Stimulated activated naive B cell treated with anti-CD40 and anti-IgM and Interleukin-4, amounts not matched to agents 10 μg/mL and 1 μg/mL and 100 μg/mL, for 72 hours (primary cell): ENCODE results near the gene UBC.
"Not testable (repeated sequence)": the region's sequence is repeated elsewhere in the genome, so short reads cannot be mapped to it uniquely, and the experiment has no call there.

Experiments used
- ATAC-seq, 2 donors: fragments of 150-1000 bp; cut with Tn5 transposase; replicated peaks; 2 replicates each; pipeline ENCODE4 v1.10.0; 2021; ENCODE audit warnings: moderate library complexity in 1 of 2
- DNase-seq: peaks from one replicate; pipeline ENCODE4 v3.0.0; 2021
- H3K27ac Mint-ChIP-seq: one replicate; pipeline ENCODE4 v1.8.0; 2022; ENCODE audit warnings: mild to moderate bottlenecking, mixed read lengths
- H3K27me3 Mint-ChIP-seq, 2 donors: one replicate each; pipeline ENCODE4 v1.8.0; 2022; ENCODE audit warnings: mixed read lengths in 2 of 2
- H3K36me3 Mint-ChIP-seq, 2 donors: one replicate each; pipeline ENCODE4 v1.8.0; 2022; ENCODE audit warnings: mixed read lengths in 2 of 2, mild to moderate bottlenecking in 1 of 2
- H3K4me1 Mint-ChIP-seq, 2 donors: one replicate each; pipeline ENCODE4 v1.8.0; 2022; ENCODE audit warnings: mixed read lengths in 2 of 2, mild to moderate bottlenecking in 1 of 2
- H3K4me3 Mint-ChIP-seq, 2 donors: one replicate each; pipeline ENCODE4 v1.8.0; 2022; ENCODE audit warnings: mild to moderate bottlenecking in 2 of 2, mixed read lengths in 2 of 2, moderate library complexity in 1 of 2
- H3K9me3 Mint-ChIP-seq, 2 donors: one replicate each; pipeline ENCODE4 v1.8.0; 2022; ENCODE audit warnings: mixed read lengths in 2 of 2, mild to moderate bottlenecking in 1 of 2

The UBC gene

DNA sequence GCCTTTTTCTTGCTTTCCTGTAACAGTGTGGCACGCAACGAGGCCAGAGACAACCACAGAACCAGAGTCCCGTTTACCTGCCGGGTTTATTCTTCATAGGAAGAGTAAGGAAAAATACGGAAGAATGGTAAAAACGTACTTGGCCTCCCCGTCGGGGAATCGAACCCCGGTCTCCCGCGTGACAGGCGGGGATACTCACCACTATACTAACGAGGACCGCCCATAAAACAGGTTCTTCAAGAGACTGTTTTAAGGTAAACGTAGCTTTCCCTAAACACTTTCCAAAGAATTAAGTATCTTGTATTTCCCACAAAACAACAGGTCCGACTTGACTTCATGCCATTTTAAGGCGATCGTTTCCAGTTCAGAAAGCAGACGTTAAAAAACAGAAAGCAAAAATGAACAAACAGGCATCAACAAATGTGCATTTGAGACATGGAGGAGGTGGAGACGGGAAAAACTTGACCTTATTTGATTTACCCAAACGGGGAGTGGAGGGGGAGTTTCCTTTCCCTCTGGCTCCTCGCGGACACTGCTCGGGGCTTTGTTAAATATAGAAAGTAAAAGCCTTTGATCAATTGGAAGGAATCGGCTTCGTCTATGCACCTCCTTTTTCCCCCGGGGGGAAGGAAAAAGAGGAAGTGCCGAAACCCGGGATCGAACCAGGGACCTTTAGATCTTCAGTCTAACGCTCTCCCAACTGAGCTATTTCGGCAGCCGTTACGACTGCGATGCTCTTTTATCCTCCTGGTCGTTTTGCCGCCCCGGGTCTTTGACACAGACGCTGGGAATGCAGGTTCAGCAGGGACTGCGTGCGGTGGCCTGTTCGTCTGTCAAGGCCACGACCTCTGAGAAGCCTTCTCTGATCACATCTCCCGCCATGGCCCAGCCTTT, 13.0 kb upstream of the UBC start:
- Mint-ChIP-seq H3K36me3 (peaks cover 8 to 12% of the 10 kb centered on the region in 2 donors), H3K27me3 (peaks cover 9 to 14% of the 10 kb centered on the region in 2 donors), H3K4me1 (peaks cover 28 to 41% of the 10 kb centered on the region in 2 donors), H3K4me3 (peak overlapping the region; percentile 87 to 90), H3K27ac (peak overlapping the region; percentile 99), H3K9me3 (peaks cover 0 to 5% of the 10 kb centered on the region in 2 donors)
- peak; percentile 85 to 92 for ATAC-seq
- DNase-seq: peak; percentile 85

DNA sequence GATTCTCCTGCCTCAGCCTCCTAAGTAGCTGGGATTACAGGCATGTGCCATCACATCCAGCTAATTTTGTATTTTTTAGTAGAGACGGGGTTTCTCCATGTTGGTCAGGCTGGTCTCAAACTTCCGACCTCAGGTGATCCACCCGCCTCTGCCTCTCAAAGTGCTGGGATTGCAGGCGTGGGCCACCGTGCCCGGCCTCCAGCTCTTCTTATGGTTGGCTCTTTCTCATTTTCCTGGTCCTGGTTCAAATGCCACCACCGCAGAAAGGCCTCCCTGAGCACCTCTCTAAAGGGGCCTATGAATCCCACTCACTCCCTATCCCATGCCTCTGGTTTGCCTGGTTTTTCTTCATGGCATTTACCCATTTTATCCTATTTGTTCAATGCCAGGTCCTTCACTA, 11.3 kb upstream of the UBC start:
- DNase-seq, H3K27ac Mint-ChIP-seq, H3K9me3 Mint-ChIP-seq, ATAC-seq: not testable (repeated sequence)
- H3K4me1 Mint-ChIP-seq: peaks cover 42 to 57% of the 10 kb centered on the region in 2 donors
- peaks cover 12 to 13% of the 10 kb centered on the region in 2 donors for H3K27me3 Mint-ChIP-seq
- peak overlapping the region in 1 of 2 donors; percentile 37 for H3K4me3 Mint-ChIP-seq
- peaks cover 11 to 20% of the 10 kb centered on the region in 2 donors for H3K36me3 Mint-ChIP-seq

GRCh38 chr12:124925117-124925516, 10.7 kb upstream of the UBC start:
- DNase-seq (no peak), ATAC-seq (no peak)
- no peak overlapping the region for H3K4me3 Mint-ChIP-seq
- H3K4me1 Mint-ChIP-seq: peaks cover 46 to 64% of the 10 kb centered on the region in 2 donors
- H3K36me3 Mint-ChIP-seq: peaks cover 11 to 20% of the 10 kb centered on the region in 2 donors
- peaks cover 0 to 5% of the 10 kb centered on the region in 2 donors for H3K9me3 Mint-ChIP-seq
- peaks cover 10 to 13% of the 10 kb centered on the region in 2 donors for H3K27me3 Mint-ChIP-seq
- H3K27ac Mint-ChIP-seq: peak overlapping the region; percentile 37

DNA sequence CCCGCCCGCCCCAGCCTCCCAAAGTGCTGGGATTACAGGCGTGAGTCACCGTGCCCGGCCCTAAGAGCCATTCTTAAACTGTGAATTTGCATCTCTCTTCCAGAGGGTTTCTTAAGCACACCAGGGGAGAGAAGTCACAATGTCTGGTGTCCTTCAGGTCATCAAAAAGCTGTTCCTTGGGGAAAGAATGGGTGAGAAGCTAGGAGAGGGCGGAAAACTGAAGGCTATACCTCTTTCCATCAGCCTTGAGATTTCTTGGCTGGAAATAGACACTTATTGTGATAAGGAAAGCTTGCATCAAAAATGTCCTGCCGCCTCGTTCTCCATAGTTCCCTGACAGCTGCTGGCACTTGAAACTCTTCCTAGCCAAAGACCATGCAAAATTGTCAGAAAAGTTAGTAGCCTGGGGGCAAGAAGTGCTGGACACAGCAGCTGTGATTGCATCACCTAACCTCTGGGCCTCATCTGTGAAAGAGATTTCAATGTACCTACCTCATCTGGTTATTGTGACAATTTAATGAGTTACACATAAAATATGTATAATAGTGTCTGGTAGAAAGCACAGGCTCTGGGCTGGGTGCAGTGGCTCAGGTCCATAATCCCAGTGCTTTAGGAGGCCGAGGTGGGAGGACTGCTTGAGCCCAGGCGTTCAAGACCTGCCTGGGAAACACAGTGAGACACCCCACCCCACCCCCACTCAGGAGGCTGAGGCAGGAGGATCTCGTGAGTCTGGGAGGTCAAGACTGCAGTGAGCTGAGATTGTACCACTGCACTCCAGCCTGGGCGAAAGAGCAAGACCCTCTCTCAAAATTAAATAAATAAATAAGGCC, 9.7 kb upstream of the UBC start:
- Mint-ChIP-seq H3K9me3 (peaks cover 0 to 5% of the 10 kb centered on the region in 2 donors), H3K36me3 (peaks cover 11 to 20% of the 10 kb centered on the region in 2 donors), H3K27ac (peak overlapping the region; percentile 20), H3K4me3 (no peak overlapping the region), H3K4me1 (peaks cover 54 to 71% of the 10 kb centered on the region in 2 donors), H3K27me3 (peaks cover 10 to 13% of the 10 kb centered on the region in 2 donors)
- ATAC-seq (no peak), DNase-seq (no peak)

- Mint-ChIP-seq H3K27ac (peak overlapping the region; percentile 100), H3K4me1 (peaks cover 49 to 72% of the 10 kb centered on the region in 2 donors), H3K36me3 (peaks cover 3 to 8% of the 10 kb centered on the region in 2 donors), H3K9me3 (no peaks in the 10 kb centered on the region), H3K27me3 (peaks cover 0 to 5% of the 10 kb centered on the region in 2 donors), H3K4me3 (peak overlapping the region; percentile 78 to 83)
- DNase-seq (peak; percentile 92), ATAC-seq (peak; percentile 71)
Measured at GRCh38 chr12:124921200-124922031, 7.0 kb upstream of the UBC start.

DNA sequence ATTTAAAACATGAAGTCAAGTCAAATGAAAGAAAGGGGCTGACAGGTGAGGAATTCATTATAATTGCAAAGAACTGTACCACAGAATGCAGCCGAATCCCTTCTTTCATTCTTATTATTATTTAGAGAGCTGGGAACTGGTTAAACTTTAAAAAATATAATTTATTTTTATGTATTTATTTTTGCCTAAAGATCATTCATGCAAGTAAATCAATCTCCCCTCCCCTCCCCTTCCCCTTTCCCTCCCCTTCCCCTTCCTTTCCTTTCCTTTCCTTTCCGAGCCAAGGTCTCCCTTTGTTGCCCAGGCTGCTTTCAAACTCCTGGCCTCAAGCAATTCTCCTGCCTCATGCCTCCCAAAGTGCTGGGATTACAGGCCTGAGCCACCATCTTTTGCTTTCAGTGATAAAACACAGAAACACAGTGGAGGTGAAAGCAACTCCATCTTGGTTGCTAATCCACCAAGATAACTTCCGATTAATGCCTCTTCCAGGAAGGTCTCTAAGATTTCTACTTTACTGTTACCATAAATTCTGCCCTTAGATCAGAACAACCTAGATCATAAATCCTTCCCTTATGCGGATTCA, 6.0 kb upstream of the UBC start:
- H3K4me1 Mint-ChIP-seq: peaks cover 52 to 71% of the 10 kb centered on the region in 2 donors
- H3K4me3 Mint-ChIP-seq: peak overlapping the region; percentile 83 to 89
- DNase-seq (no peak), ATAC-seq (no peak)
- peaks cover 0 to 5% of the 10 kb centered on the region in 2 donors for H3K27me3 Mint-ChIP-seq
- no peaks in the 10 kb centered on the region for H3K9me3 Mint-ChIP-seq
- peaks cover 3 to 8% of the 10 kb centered on the region in 2 donors for H3K36me3 Mint-ChIP-seq
- peak overlapping the region; percentile 100 for H3K27ac Mint-ChIP-seq

DNA sequence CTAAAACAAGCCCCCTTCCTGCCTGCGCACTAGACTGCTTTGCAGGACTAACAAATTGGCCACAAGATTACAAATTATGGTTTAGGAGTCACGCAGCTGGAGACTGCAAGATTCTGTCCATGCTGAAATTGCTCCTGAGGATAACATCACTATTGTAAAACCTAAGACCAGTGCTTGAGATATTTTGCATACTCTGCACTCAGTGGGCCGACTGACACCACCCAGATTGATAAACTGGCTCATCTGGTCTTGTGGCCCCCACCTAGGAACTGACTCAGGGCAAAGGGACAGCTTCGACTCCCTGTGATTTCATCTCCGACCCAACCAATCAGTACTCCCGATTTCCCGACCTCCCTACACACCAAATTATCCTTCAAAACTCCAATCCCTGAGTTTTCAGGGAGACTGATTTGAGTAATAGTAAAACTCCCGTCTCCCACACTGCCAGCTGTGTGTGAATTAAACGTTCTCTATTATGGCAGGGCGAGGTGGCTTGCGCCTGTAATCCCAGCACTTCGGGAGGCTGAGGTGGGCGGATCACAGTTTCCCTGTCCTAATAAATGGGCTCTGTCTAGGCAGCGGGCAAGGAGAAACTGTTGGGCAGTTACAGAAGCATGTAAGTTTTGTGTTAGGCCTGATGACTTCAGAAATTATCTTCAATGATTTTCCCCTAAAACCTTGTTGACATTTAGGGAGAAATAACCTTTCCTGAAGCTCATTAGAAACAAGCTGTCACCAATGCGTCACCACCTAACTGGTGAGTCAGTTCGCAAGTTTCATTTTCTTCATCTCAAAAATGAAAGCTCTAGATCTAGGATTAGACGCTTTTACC, 5.3 kb upstream of the UBC start:
- peak; percentile 12 to 13 for ATAC-seq
- H3K27ac Mint-ChIP-seq: peak overlapping the region; percentile 100
- peak overlapping the region; percentile 81 to 89 for H3K4me3 Mint-ChIP-seq
- DNase-seq: peak; percentile 58
- H3K4me1 Mint-ChIP-seq: peaks cover 51 to 76% of the 10 kb centered on the region in 2 donors
- H3K36me3 Mint-ChIP-seq: peaks cover 4 to 9% of the 10 kb centered on the region in 2 donors
- H3K27me3 Mint-ChIP-seq: peaks cover 0 to 5% of the 10 kb centered on the region in 2 donors
- no peaks in the 10 kb centered on the region for H3K9me3 Mint-ChIP-seq

DNA sequence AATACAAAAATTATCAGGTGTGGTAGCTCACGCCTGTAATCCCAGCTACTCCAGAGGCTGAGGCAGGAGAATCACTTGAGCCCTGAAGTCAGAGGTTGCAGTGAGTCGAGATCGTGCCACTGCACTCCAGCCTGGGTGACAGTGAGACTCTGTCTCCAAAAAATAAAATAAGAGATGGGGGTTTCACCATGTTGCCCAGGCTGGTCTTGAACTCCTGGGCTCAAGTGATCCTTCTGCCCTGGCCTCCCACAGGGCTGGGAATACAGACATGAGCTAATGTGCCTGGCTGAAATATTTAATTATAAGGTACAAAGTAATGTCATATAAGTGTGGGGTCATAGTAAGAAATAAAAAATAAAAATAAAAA, 4.2 kb upstream of the UBC start:
- peaks cover 15 to 20% of the 10 kb centered on the region in 2 donors for H3K36me3 Mint-ChIP-seq
- H3K27me3 Mint-ChIP-seq, H3K9me3 Mint-ChIP-seq, ATAC-seq, DNase-seq: not testable (repeated sequence)
- peak overlapping the region; percentile 96 for H3K27ac Mint-ChIP-seq
- H3K4me3 Mint-ChIP-seq: peak overlapping the region; percentile 70 to 77
- H3K4me1 Mint-ChIP-seq: peaks cover 61 to 87% of the 10 kb centered on the region in 2 donors

DNA sequence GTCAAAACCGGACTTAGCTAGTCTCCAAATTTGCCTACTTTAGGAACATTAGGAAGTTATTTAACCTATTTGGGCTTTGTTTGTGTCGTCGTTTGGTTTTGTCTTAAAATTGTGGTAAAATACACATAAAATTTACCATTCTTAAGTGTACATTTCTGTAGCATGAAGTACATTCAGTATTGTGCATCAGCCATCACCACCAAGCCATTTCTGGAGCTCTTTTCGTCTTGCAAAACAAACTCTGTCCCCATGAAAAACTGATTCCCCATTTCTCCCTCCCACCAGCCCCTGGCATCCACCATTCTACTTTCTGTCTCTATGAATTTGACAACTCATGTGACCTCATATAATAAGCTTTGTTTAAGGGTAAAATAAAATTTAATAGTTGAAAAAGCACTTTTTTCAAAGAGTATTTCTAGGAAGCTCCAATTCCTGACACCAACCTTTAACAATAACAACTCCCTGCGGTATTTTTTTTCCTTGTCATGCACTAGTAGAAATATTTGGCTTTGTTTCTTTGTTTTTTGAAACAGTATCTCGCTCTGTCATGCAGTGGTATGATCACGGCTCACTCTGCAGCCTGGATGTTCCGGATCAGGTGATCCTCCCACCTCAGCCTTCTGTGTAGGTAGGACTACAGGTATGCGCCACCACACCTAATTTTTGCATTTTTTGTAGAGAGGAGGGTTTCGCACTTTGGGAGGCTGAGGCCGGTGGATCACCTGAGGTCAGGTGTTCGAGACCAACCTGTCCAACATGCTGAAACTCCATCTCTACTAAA, 3.6 kb upstream of the UBC start:
- Mint-ChIP-seq H3K27ac (peak overlapping the region; percentile 96), H3K27me3 (peaks cover 0 to 8% of the 10 kb centered on the region in 2 donors), H3K36me3 (peaks cover 21 to 26% of the 10 kb centered on the region in 2 donors), H3K9me3 (no peaks in the 10 kb centered on the region), H3K4me3 (peak overlapping the region; percentile 77 to 81), H3K4me1 (peaks cover 66 to 93% of the 10 kb centered on the region in 2 donors)
- ATAC-seq: no peak
- no peak for DNase-seq

DNA sequence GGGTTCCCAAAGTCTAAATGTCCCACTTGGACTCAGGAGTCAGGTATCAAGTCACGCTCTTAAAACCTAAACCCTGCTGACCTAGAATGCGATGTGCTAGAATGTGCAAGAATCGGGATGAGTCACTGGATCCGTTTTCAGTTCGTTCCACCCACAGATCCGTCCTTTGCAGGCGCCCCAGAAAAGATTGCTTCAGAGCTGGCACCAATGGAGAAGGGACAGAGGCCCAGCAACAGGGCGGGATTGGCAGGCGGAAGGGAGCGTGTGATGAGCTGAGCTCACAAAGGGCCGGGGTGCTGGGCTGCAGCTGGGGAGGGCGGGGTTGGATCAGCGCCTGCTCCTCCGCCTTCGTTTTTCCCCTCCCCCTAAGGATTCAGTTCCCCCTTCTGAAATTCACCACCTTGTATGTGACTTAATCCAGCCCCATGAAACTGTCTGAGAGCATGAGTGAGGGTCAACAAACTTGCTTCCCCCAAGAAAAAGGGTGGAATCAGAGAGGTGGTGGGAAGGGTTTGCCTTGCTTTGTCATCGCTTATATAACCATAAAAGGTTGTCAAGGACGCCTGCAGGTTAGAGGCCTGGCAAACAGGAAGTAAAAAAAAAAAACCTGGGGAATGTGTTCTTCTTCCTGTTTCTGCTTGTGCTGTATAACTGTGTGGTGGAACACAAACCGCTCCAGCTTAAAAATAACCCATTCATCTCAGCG, 2.8 kb upstream of the UBC start:
- peaks cover 72 to 99% of the 10 kb centered on the region in 2 donors for H3K4me1 Mint-ChIP-seq
- peak overlapping the region; percentile 77 to 81 for H3K4me3 Mint-ChIP-seq
- no peaks in the 10 kb centered on the region for H3K9me3 Mint-ChIP-seq
- ATAC-seq (peak; percentile 69 to 74), DNase-seq (peak; percentile 94)
- peak overlapping the region; percentile 96 for H3K27ac Mint-ChIP-seq
- peaks cover 27 to 33% of the 10 kb centered on the region in 2 donors for H3K36me3 Mint-ChIP-seq
- peaks cover 0 to 8% of the 10 kb centered on the region in 2 donors for H3K27me3 Mint-ChIP-seq

- Mint-ChIP-seq H3K27me3 (peaks cover 0 to 5% of the 10 kb centered on the region in 2 donors), H3K9me3 (no peaks in the 10 kb centered on the region), H3K36me3 (peaks cover 28 to 32% of the 10 kb centered on the region in 2 donors), H3K4me1 (peaks cover 67 to 92% of the 10 kb centered on the region in 2 donors), H3K27ac (peak overlapping the region; percentile 96), H3K4me3 (peak overlapping the region; percentile 77 to 81)
- no peak for DNase-seq
- no peak for ATAC-seq
Measured at GRCh38 chr12:124916374-124917134, 2.1 kb upstream of the UBC start.
